Fibroblast of the conjunctiva (primary cell): ENCODE results near the gene GTF2H3.
"Not testable (repeated sequence)": the region's sequence is repeated elsewhere in the genome, so short reads cannot be mapped to it uniquely, and the experiment has no call there.

Source experiments
- DNase-seq: peaks from one replicate; pipeline ENCODE4 v3.0.0-alpha.2; 2010; ENCODE audit warnings: low read depth

Gene GTF2H3

GRCh38 chr12:123633379-123634141 is at the start of gene GTF2H3, which contains the start of gene EIF2B1:
GTF2H3 (plus strand) TSS chr12:123633829; CDS start chr12:123633860, 31 bp downstream.
EIF2B1 (minus strand) TSS chr12:123633686; CDS start chr12:123633557, 129 bp downstream.
- DNase-seq, result peak; percentile 91

GRCh38 chr12:123591702-123592481 is 41.7 kb upstream of the GTF2H3 start:
- no peak for DNase-seq

GRCh38 chr12:123595729-123596128 is 37.9 kb upstream of the GTF2H3 start:
- no peak for DNase-seq

GRCh38 chr12:123597100-123597499 is 36.5 kb upstream of the GTF2H3 start:
- no peak for DNase-seq

GRCh38 chr12:123598522-123598921 is 35.1 kb upstream of the GTF2H3 start:
- no peak for DNase-seq

- no peak for DNase-seq
These were observed 34.3 kb upstream of the GTF2H3 start for GRCh38 chr12:123599310-123599709.

GRCh38 chr12:123599721-123600120 is 33.9 kb upstream of the GTF2H3 start:
- no peak for DNase-seq

- peak; percentile 49 for DNase-seq
These were observed 31.8 kb upstream of the GTF2H3 start, which contains the start of gene DDX55 for GRCh38 chr12:123601602-123602489. DDX55 (plus strand) TSS chr12:123602099; CDS start chr12:123602149, 50 bp downstream.

- DNase-seq, result no peak
These were observed 30.9 kb upstream of the GTF2H3 start for GRCh38 chr12:123602651-123603195.

- DNase-seq, result not testable (repeated sequence)
These were observed 30.1 kb upstream of the GTF2H3 start for GRCh38 chr12:123603495-123603894.

GRCh38 chr12:123607756-123608155 is 25.9 kb upstream of the GTF2H3 start:
- no peak for DNase-seq

GRCh38 chr12:123608182-123608581 is 25.4 kb upstream of the GTF2H3 start:
- DNase-seq, result no peak

GRCh38 chr12:123614110-123614509 is 19.5 kb upstream of the GTF2H3 start:
- DNase-seq, result no peak

GRCh38 chr12:123614531-123614930 is 19.1 kb upstream of the GTF2H3 start:
- peak; percentile 14 for DNase-seq

- DNase-seq, result no peak
These were observed 16.5 kb upstream of the GTF2H3 start for GRCh38 chr12:123617144-123617543.

- no peak for DNase-seq
These were observed 16.0 kb upstream of the GTF2H3 start for GRCh38 chr12:123617580-123617979.

GRCh38 chr12:123621101-123621500 is 12.5 kb upstream of the GTF2H3 start:
- no peak for DNase-seq

- no peak for DNase-seq
These were observed 11.8 kb upstream of the GTF2H3 start for GRCh38 chr12:123621619-123622530.

GRCh38 chr12:123634142-123634561 is 523 bp downstream of the GTF2H3 start:
- no peak for DNase-seq

GRCh38 chr12:123643911-123644310 is 10.3 kb downstream of the GTF2H3 start:
- DNase-seq, result no peak

- no peak for DNase-seq
These were observed 11.8 kb downstream of the GTF2H3 start for GRCh38 chr12:123645380-123645779.
